Stimulated activated CD8-positive, alpha-beta memory T cell treated with anti-CD3 and anti-CD28 coated beads, Interleukin-12 subunit alpha, Interleukin-12 subunit beta, amount 100 ng/mL, for 4 hours (primary cell): ENCODE results near the gene SPP1.

ENCODE experiments used
- DNase-seq: peaks from one replicate; pipeline ENCODE4 v3.0.0-alpha.2; 2020; ENCODE audit warnings: low read depth

SPP1 gene

DNA sequence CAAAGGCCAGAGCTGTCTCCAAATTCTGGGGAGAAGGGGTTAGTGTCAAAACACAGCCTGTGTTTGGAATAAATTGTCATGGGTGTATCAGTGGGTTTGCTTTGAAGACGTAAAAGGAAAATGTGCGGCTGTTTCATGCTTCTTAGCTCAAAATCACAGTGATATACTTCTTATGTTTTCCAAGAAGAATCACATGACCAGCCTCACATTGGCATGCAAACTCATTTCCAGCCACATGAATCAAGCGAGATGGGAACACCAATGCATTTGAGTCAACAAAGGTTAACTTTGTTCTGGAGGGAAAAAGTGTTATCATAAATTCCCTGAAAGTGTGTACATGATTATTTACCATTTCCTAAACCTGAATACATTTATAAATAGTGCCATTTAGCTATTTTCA lies 19.0 kb upstream of the SPP1 start:
- DNase-seq = no peak

- DNase-seq = no peak
These were observed 18.5 kb upstream of the SPP1 start for GRCh38 chr4:87957061-87957460.

GRCh38 chr4:87961993-87962392 lies 13.5 kb upstream of the SPP1 start:
- no peak for DNase-seq

GRCh38 chr4:87962398-87963146 lies 12.9 kb upstream of the SPP1 start:
- DNase-seq = no peak

GRCh38 chr4:87965501-87965975 lies 10.0 kb upstream of the SPP1 start:
- DNase-seq = no peak

GRCh38 chr4:87966095-87966496 lies 9.4 kb upstream of the SPP1 start:
- no peak for DNase-seq

- no peak for DNase-seq
These were observed 8.3 kb upstream of the SPP1 start for GRCh38 chr4:87967193-87967592.

DNA sequence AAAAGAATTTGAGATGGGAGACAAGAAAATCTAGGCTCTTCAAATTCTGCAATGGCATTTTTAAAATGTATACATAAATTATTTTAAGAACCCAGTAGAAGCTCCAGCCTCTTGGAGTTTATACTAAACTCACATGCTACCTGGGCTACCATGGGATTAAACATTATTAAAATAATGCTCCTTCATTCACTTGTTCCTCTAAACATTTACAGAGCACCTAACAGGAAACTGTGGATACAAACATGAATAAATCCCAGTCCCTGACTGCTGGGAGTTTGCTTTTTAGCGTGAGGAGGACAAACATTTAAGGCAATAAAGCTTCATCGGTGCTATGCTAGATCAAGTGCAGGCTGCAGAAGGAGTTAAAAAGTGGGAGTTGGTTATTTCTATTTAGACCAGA lies 5.4 kb upstream of the SPP1 start:
- DNase-seq = no peak

DNA sequence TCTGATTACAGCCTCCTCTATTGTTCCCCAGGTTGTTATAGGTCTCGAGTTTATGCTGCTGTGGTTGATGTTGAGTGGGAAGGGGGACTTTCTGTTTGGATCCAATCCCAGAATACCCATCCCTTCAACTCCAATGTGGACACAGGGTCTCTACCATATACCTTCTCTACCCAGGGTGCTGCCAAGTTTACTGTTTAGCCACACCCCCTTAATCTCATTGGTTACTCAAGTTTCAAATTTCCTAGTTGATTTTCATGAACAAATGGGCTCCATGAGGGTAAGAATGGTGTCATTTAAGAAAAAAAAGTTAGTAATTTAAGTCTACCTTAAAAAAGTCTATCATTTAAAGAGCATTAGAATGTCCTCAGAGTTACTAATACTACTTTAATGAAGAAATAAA lies 3.6 kb upstream of the SPP1 start:
- no peak for DNase-seq

DNA sequence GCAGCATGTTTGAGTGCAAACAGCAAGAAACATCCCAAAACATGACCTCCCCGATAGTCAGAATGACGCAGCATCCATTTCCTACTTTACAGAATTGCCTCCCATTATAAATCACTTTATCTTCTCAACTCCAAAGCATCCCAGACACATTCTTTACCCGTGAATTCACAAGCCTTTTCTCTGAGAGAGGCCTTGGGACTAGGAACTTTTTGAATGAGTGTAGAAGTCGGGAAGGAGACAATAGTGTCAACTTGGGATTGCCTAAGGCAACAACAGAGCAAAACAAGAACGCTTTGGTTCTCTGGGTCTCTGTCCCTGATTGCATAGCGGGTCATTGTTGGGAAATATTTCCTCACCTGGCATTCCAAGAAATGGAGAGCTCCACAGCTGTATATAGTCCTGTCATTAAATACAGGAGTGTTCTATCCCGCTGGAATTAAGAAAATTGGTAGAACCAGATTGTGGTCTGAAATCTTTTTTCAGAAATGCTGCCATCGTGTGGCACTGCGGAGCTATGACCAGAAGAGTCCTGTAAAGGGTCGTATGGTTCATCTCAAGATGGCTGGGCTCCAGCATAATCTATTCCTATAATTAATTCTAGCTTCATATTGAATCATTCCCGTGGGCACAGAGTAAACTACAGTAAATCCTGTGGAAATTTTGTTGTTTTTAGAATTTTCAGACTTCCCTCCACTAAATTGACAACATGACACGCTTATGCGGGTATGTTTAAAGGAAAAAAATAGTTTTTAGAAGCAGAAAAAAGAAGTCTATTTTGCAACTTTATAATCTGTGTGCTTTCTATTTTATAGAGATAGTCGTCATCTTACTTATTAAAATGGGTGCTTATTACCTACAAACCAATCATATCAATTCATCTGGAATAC lies 2.0 kb upstream of the SPP1 start:
- no peak for DNase-seq

DNA sequence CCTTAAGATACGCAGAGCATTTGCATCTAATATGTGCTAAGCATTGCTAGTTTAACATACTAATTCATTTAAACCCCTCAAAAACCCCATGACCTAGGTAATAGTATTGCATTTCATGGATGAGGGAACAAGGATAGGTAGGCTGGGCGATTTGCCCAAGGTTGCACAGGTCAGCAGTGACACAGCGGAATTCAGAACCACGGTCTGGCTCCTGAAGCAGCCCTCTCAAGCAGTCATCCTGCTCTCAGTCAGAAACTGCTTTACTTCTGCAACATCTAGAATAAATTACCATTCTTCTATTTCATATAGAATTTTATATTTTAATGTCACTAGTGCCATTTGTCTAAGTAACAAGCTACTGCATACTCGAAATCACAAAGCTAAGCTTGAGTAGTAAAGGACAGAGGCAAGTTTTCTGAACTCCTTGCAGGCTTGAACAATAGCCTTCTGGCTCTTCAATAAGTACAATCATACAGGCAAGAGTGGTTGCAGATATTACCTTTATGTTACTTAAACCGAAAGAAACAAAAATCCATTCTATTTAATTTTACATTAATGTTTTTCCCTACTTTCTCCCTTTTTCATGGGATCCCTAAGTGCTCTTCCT lies 555 bp upstream of the SPP1 start:
- DNase-seq = no peak

- no peak for DNase-seq
These were observed 2.2 kb downstream of the SPP1 start for GRCh38 chr4:87977521-87978278.

DNA sequence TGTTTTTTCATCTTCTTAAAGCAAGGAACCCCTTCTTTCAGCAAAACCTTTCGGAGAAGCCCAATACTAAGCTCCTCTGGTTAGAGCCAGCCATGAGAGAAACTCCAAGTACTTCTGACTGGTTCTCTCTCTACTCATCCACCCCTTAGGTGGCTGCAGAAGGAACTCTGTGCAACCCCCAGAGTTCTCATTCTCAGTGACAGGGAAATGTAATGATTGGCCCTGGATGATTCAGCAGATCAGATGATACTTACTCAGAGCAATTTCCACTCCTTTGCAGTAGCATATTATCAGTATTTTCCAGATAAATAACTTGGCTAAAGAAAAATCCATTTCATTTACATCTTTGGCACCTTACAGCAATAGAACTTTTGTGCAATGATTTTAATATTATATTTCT lies 3.2 kb downstream of the SPP1 start:
- no peak for DNase-seq

DNA sequence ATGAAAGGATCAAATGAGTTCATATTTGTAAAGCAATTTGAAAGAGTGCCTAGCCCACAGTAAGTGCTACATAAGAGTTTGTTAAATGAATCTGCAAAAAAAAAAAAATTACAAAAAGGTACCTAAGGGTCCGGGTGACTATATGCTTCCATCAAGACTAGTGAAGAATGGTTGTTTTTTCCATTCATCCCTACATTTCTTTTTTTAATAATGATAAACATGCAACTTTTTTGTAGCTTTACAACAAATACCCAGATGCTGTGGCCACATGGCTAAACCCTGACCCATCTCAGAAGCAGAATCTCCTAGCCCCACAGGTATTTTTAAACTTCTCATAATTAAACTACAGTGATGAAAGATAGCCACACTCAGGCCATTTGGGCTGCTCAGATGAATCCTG lies 4.3 kb downstream of the SPP1 start:
- no peak for DNase-seq

DNA sequence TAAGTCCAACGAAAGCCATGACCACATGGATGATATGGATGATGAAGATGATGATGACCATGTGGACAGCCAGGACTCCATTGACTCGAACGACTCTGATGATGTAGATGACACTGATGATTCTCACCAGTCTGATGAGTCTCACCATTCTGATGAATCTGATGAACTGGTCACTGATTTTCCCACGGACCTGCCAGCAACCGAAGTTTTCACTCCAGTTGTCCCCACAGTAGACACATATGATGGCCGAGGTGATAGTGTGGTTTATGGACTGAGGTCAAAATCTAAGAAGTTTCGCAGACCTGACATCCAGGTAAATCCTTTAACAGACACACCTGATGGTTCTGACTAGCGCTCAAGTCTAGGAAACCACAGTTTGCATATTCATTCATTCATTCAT lies 6.0 kb downstream of the SPP1 start:
- no peak for DNase-seq

- no peak for DNase-seq
These were observed 6.5 kb downstream of the SPP1 start for GRCh38 chr4:87982036-87982435.

DNA sequence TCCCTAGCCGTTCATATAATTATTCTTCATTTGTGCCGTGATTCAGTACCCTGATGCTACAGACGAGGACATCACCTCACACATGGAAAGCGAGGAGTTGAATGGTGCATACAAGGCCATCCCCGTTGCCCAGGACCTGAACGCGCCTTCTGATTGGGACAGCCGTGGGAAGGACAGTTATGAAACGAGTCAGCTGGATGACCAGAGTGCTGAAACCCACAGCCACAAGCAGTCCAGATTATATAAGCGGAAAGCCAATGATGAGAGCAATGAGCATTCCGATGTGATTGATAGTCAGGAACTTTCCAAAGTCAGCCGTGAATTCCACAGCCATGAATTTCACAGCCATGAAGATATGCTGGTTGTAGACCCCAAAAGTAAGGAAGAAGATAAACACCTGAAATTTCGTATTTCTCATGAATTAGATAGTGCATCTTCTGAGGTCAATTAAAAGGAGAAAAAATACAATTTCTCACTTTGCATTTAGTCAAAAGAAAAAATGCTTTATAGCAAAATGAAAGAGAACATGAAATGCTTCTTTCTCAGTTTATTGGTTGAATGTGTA lies 7.0 kb downstream of the SPP1 start:
- no peak for DNase-seq

DNA sequence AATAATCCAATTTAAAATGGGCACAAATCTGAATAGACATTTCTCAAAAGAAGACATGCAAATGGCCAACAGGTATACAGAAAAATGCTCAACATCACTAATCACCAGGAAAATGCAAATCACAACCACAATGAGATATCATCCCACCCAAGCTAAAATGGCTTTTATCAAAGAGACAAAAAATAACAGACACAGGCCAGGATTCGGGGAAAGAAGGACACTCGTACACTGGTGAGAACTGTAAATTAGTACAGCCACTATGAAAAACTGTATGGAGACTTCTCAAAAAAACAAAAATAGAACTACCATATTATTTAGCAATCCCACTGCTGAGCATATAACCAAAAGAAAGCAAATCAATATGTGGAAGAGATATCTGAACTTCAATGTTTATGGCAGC lies 8.5 kb downstream of the SPP1 start:
- no peak for DNase-seq

DNA sequence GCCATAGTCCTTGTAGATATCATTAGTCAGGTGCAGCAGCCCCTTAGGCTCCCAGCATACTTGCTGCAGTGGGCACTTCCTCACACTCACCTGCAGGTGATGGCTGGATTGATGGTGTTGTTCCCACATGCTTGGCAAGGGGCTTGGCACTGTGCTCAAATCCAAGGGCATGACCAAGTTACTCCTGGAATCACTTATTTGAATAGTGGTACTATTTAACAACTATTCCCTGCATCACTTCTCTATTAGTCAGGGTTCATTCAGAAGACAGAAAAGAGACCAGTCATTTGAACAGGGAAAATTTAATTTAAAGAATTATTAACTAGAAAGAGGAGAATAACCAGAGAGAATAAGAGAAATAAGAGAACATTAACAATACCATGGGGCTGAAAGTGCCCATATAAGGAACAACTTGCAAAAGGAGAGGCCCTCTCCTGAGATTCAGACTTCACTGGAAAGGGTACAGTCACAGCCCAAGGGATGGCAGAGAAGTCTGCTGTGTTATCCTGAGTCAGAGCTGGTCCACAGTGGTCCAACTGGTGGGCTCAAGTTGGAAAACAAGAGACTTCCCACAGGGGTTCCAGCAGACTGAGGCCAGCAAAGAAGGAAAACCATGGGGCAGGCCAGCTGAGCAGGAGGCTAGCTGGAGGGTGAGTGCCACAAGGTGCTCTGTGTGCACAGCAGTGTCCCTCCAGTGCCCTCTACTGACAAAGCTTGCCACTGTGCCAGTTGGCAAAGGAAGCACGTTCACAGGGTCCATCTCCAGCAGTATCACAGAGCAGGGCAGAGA lies 9.8 kb downstream of the SPP1 start:
- DNase-seq = no peak

GRCh38 chr4:87985887-87986200 lies 10.3 kb downstream of the SPP1 start:
- no peak for DNase-seq

DNA sequence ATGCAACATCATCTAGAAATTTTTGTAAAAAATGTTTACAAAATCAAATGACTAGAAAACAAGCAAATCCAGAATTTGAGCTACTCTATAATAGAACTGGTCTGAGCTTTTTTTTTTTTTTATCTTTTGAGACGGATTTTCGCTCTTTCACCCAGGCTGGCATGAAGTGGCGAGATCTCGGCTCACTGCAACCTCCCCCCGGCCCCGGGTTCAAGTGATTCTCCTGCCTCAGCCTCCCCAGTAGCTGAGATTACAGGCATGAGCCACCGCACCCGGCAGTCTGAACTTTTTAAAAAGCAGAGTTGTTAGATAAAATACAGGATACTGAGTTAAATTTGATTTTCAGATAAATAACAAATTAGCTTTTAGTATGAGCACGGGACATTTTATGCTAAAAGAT lies 11.0 kb downstream of the SPP1 start:
- DNase-seq = no peak
